Smooth muscle cell (in vitro differentiated cells): ENCODE results near the gene OR2T8. TPM values are rescaled to one million over a fixed set of nuclear protein-coding genes. Genes with fewer than 3 reads are reported as not detected.
"Not testable (repeated sequence)": the region's sequence is repeated elsewhere in the genome, so short reads cannot be mapped to it uniquely, and the experiment has no call there.

Experiments
- DNase-seq: peaks from one replicate; lab custom pipeline; 2025; ENCODE audit not compliant: unreplicated experiment; lab: John Stamatoyannopoulos, UW
- H2AFZ ChIP-seq: fragments of 200-600 bp; sonication (generic); 2 replicates; pipeline ENCODE4 v1.6.0; 2016; ENCODE audit warnings: antibody characterized with exemption, low read depth, mild to moderate bottlenecking
- H3F3A ChIP-seq: fragments of 200-600 bp; sonication (generic); 2 replicates; pipeline ENCODE4 v1.6.0; 2017; ENCODE audit warnings: antibody characterized with exemption, low read depth
- H3K27ac ChIP-seq: fragments of 200-600 bp; sonication (generic); 2 replicates; pipeline ENCODE4 v1.5.1; 2016; ENCODE audit warnings: low read depth, mild to moderate bottlenecking
- H3K27me3 ChIP-seq: fragments of 200-600 bp; sonication (generic); 2 replicates; pipeline ENCODE4 v1.6.1; 2016; ENCODE audit warnings: low read depth, mild to moderate bottlenecking
- H3K36me3 ChIP-seq: fragments of 200-600 bp; sonication (generic); 2 replicates; pipeline ENCODE4 v1.5.1; 2016; ENCODE audit warnings: low read depth
- H3K4me1 ChIP-seq: fragments of 200-600 bp; sonication (generic); 2 replicates; pipeline ENCODE4 v1.5.1; 2016; ENCODE audit warnings: low read depth
- H3K4me2 ChIP-seq: fragments of 200-600 bp; sonication (generic); 2 replicates; pipeline ENCODE4 v1.6.0; 2016; ENCODE audit warnings: mild to moderate bottlenecking
- H3K4me3 ChIP-seq: fragments of 200-600 bp; sonication (generic); 2 replicates; pipeline ENCODE4 v1.5.1; 2016; ENCODE audit warnings: mild to moderate bottlenecking
- H3K79me2 ChIP-seq: fragments of 200-600 bp; sonication (generic); 2 replicates; pipeline ENCODE4 v1.6.0; 2016; ENCODE audit warnings: low read depth, mild to moderate bottlenecking
- H3K9ac ChIP-seq: fragments of 200-600 bp; sonication (generic); 2 replicates; pipeline ENCODE4 v1.6.0; 2016; ENCODE audit warnings: low read depth
- H3K9me3 ChIP-seq: fragments of 200-600 bp; sonication (generic); replicated peaks from 2 replicates; pipeline ENCODE4 v1.5.1; 2016; ENCODE audit warnings: low read depth
- H4K20me1 ChIP-seq: fragments of 200-600 bp; sonication (generic); 2 replicates; pipeline ENCODE4 v1.6.0; 2016; ENCODE audit warnings: low read depth
- whole genome bisulfite sequencing: methylation state at CpG from one replicate; pipeline ENCODE4 v1.1.7; 2016; ENCODE audit warnings: low lambda C conversion rate; 5-methylcytosine and 5-hydroxymethylcytosine counted together
- polyA plus RNA-seq: library from polyadenylated mRNA; unstranded; fragments of >200 nt; fragmentation: Nextera tagmentation; extraction: Ambion mirVana; gene quantifications from 2 replicates; pipeline ENCODE4 v1.2.1, GENCODE V29; 2016
- total RNA-seq: library from RNA; depleted of rRNA; stranded (reverse); fragments of >200 nt; gene quantifications from 2 replicates; pipeline ENCODE4 v1.2.3, GENCODE V29; 2014
- TF ChIP-seq, protein P1 (sequence below): fragments of 200-600 bp; sonication (generic); IDR thresholded peaks from 2 replicates; pipeline ENCODE4 v1.5.1; 2017; ENCODE audit warnings: borderline replicate concordance, mild to moderate bottlenecking, antibody characterized with exemption; ENCODE audit not compliant: insufficient read depth, poor library complexity, severe bottlenecking

The OR2T8 gene
- total and polyA plus RNA-seq, 2 experiments from 2014 or later, result not detected

DNA sequence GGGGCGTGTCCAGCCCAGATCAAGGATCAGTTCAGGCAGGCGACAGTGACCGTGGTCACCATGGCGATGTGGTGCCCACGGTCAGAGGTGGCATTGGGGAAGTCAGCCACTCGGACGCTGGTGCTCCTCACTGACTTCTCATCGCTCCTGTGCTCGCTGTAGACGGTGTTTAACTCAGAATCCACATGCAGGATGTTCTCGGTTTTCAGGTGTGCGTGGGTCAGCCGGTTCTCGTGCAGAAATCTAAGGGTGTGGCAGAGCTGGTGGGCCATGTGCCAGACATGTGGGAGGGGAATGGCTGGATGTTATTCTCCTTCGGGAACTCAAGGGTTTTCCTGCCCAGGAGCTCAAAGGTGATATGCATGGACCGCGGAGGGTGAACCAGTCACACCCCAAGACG is 16.4 kb downstream of the OR2T8 start:
- no peaks in the 10 kb centered on the region for H3K4me1 ChIP-seq

GRCh38 chr1:247936965-247937734 is 17.1 kb downstream of the OR2T8 start:
- H4K20me1 ChIP-seq, H3K27me3 ChIP-seq, H3K36me3 ChIP-seq, H3F3A ChIP-seq, H3K4me3 ChIP-seq, H3K4me1 ChIP-seq, H3K9ac ChIP-seq, H3K27ac ChIP-seq, DNase-seq, H3K79me2 ChIP-seq, H3K9me3 ChIP-seq, H2AFZ ChIP-seq, H3K4me2 ChIP-seq: not testable (repeated sequence)
- 35% methylated on average over 40 of the region's 44 CpGs for WGBS

More for the DNA sequence above, 16.4 kb downstream of the OR2T8 start:
- H3K9me3 ChIP-seq, result peaks cover 4% of the 10 kb centered on the region
- no peak for DNase-seq
- H3K4me3 ChIP-seq, result no peak overlapping the region
- H3K36me3 ChIP-seq, result no peaks in the 10 kb centered on the region
- no peak overlapping the region for H3K27ac ChIP-seq
- no peaks in the 10 kb centered on the region for H3F3A ChIP-seq
- no peak overlapping the region for H2AFZ ChIP-seq
- H4K20me1 ChIP-seq, result no peaks in the 10 kb centered on the region
- no peak overlapping the region for H3K4me2 ChIP-seq
- WGBS, result 86% methylated on average over 17 of the region's 18 CpGs
- no peak overlapping the region for H3K9ac ChIP-seq
- no peaks in the 10 kb centered on the region for H3K27me3 ChIP-seq
- TF ChIP-seq, protein P1, sequence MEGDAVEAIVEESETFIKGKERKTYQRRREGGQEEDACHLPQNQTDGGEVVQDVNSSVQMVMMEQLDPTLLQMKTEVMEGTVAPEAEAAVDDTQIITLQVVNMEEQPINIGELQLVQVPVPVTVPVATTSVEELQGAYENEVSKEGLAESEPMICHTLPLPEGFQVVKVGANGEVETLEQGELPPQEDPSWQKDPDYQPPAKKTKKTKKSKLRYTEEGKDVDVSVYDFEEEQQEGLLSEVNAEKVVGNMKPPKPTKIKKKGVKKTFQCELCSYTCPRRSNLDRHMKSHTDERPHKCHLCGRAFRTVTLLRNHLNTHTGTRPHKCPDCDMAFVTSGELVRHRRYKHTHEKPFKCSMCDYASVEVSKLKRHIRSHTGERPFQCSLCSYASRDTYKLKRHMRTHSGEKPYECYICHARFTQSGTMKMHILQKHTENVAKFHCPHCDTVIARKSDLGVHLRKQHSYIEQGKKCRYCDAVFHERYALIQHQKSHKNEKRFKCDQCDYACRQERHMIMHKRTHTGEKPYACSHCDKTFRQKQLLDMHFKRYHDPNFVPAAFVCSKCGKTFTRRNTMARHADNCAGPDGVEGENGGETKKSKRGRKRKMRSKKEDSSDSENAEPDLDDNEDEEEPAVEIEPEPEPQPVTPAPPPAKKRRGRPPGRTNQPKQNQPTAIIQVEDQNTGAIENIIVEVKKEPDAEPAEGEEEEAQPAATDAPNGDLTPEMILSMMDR, result no peak
- no peaks in the 10 kb centered on the region for H3K79me2 ChIP-seq

GRCh38 chr1:247942624-247943023 is 22.6 kb downstream of the OR2T8 start:
- no peak overlapping the region for H3K27ac ChIP-seq
- H3K4me3 ChIP-seq, result no peak overlapping the region
- no peak overlapping the region for H3K9ac ChIP-seq
- no peaks in the 10 kb centered on the region for H3K27me3 ChIP-seq
- peaks cover 18% of the 10 kb centered on the region for H3K9me3 ChIP-seq
- no peaks in the 10 kb centered on the region for H3K4me1 ChIP-seq
- DNase-seq, result no peak
- H3K4me2 ChIP-seq, result no peak overlapping the region
- TF ChIP-seq, protein P1, result no peak
- no peaks in the 10 kb centered on the region for H3K36me3 ChIP-seq
- no peaks in the 10 kb centered on the region for H4K20me1 ChIP-seq
- H3F3A ChIP-seq, result no peaks in the 10 kb centered on the region
- H2AFZ ChIP-seq, result no peak overlapping the region
- H3K79me2 ChIP-seq, result no peaks in the 10 kb centered on the region
- 63% methylated on average over 6 of the region's 6 CpGs for WGBS

DNA sequence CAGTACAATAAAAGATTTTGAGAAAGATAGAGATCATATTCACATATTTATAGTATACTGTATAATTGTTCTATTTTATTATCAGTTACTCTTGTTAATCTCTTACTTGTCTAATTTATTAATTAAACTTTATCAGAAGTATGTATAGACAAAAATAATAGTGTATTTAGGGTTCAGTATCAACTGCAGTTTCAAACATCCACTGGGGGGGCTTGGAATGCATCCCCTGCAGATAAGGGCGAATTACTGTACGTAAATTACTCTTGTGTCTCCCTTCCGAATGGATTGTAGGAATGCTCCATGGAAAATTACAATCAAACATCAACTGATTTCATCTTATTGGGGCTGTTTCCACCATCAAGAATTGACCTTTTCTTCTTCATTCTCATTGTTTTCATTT is 28.5 kb downstream of the OR2T8 start, which contains the start of gene OR2L8:
Gene OR2L8 (plus strand): TSS at position 301 of the 400 bp plus-strand sequence. CDS start 0 bp downstream, at position 301.
- no peak within 1 kb of the TSS for H3K27ac ChIP-seq

More for the DNA sequence above, 28.5 kb downstream of the OR2T8 start, which contains the start of gene OR2L8:
- Histone ChIP-seq H3K4me3 (no peak within 1 kb of the TSS), H3K9ac (no peak within 1 kb of the TSS), H3K79me2 (no peaks in the 10 kb centered on the region), H3K4me2 (no peak within 1 kb of the TSS), H3K4me1 (no peaks in the 10 kb centered on the region), H3F3A (no peaks in the 10 kb centered on the region), H3K27me3 (no peaks in the 10 kb centered on the region), H3K36me3 (no peaks in the 10 kb centered on the region), H4K20me1 (no peaks in the 10 kb centered on the region), H3K9me3 (peaks cover 15% of the 10 kb centered on the region), H2AFZ (no peak within 1 kb of the TSS)
- TF ChIP-seq, protein P1, result no peak
- WGBS, result 78% methylated on average over 3 of the region's 3 CpGs
- no peak for DNase-seq
